ENCODE measurements around the gene TFEB.
"Not testable (repeated sequence)": the region's sequence is repeated elsewhere in the genome, so short reads cannot be mapped to it uniquely, and the experiment has no call there.

TFEB gene

GRCh38 chr6:41735427-41736185 lies at the start of gene TFEB:
TSS of gene TFEB (minus strand) at chr6:41735608. CDS start at chr6:41691213, 44,395 bp downstream.
- DNase-seq = peak; percentile 90

DNA sequence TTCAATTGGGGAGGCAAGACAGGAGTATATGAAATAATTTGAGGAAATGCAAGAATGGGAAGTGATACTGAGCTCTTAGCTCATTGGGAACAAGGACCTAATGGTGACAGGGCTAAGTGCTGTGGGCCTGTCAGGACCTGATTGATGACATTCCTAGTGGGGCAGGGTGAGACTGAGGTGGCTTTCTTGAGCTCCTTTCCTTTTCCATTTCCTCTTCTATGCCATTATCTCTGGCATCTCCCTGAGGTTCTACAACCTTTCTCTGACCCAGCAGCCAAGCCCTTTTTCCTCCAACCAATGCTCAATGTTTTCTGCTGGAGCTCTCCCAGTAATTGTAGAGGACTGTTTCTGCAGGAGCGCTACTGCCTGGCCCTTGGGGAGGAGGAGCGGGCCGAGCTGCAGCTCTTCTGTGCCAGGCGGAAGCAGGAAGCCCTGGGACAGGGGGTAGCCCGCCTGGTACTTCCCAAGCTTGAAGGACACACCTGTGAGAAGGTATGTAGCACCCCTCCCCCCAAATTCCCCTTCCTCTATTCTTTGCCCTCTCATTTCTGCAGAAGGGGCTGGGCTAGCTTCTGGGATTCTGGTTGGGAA lies 49.3 kb upstream of the TFEB start:
- DNase-seq = no peak

DNA sequence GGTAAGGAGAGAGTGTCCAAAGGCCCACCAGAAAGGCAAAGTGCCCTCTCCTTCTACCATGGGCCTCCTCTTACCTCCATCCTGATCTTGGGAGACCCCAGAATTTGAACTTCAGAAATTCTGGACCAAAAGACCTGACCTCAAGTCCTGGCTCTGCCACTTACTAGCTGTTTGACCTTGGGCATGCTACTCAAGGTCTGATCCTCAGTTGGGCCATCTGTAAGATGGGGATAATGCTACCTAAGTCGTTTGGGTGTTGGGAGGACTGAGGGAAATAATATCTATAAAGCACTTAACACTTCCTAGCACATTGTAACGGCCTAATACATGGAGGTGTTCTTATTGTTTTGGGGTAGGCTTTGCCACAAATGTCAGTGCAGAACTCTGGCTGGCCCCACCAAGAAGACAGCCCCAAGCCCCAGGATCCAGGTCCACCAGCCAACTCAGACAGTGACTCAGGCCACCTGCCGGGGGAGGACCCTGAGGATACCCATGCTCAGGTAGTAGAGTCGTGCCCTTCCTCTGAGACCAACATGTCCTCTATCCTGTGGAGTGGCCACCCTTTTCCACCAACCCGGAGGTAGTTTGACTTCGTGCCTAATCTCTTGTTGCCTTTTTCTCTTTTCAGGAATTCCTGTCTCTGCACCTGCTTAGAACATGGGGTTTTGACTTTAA lies 47.8 kb upstream of the TFEB start:
- no peak for DNase-seq

DNA sequence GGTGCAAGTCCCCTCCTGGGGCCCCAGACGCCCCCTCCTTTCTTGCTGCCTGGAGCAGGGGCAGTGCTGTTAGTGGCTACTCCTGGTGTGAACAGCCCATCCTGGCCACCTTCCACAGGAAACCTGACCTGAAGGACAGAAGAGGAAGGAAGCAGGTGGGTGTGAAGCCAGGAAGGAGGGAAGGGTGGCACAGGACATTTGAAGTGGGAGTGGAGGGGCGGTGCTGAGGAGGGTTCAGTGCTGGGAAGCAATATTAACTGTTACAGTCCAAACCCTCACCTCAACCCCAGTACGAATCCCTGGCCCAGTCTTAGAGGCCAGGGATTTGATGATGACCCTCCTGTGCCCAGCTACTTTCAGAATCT lies 45.9 kb upstream of the TFEB start:
- no peak for DNase-seq

- no peak for DNase-seq
These were observed 45.4 kb upstream of the TFEB start, which contains the start of gene PRICKLE4 for GRCh38 chr6:41780551-41781365. TSS of gene PRICKLE4 (plus strand) at chr6:41780782. CDS start at chr6:41783474, 2,692 bp downstream.

- peak; percentile 93 for DNase-seq
These were observed 44.6 kb upstream of the TFEB start, which contains the start of gene FRS3 for GRCh38 chr6:41779788-41780550. TSS of gene FRS3 (minus strand) at chr6:41779900. CDS start at chr6:41776987, 2,913 bp downstream.

DNA sequence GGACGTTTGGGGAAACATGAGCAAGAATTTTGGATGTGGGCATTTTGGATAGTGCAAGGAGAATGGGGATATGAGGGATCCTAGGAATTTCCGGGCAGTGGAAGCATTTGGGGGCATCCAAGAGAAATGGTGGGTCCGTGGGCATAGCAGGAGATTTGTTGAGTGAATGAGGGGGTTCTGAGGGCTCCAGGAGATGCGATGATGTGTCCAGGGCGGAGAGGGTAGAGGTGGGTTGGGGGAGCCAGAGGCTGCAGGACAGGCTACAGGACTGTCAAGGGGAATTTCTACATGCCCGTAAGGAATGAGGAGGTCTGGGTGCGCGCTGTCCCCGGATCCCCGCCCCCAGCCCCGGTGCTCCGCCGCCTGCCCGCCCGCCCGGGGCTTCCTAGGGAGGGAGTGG lies 43.9 kb upstream of the TFEB start:
- no peak for DNase-seq

GRCh38 chr6:41778895-41779294 lies 43.5 kb upstream of the TFEB start:
- DNase-seq = no peak

DNA sequence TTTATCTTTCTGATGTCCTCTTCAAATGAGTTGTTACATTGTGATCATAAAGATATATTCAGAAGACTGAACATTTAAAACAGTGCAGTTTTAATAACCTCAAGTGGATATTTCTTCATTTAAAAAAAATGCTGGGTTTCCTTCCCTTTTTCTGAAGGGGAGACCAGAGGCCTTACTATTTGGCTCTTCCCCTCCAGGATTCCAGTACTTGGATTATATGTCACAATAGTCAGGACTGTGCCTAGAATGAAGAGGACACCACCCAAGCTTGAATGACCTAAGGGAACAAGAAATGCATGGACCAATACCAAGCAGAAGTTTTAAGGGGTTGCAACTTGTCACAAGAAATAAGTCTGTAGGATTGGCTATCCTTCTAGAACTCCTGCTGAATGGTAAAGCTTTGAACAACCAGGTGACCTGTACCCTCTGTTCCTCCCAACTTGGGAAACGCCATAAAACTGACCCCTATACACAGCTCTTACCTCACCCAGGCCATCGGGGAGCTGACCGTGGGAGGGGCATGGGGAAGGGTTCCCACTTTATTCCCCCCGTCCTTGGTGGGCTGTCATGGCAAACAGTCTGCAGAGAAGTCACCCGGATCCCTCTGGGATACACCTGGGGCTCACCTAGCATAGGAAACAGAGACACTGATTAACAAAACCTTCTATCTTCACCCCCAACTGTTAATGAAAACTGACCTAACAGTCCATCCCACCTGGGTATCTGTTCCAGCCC lies 42.3 kb upstream of the TFEB start:
- DNase-seq = no peak

DNA sequence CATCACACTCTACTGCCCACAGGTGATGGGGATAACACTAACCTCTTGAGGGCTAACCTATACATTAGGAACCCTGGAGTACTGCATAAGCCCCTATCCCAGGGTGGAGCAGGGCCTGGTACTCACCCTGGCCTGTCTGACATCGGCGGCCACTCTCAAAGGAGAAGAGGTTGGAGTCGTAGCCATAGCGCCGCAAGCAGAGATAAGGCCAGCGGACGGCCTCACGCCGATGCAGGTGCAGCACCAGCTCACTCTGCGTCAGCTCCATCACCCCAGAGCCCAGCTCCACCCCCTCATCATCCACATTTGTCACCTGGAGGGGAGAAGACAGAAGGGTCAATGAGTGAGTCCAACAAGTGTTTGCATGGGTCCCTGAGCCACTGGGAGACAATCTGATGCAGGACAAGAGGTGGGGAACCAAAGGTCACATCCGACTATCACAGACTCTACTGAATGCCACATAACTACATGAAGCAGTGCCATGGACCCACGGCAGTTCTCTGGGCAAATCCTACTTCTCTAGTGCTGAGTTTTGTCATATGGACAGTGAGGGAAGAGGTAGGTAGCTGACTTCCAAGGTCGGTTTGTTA lies 40.0 kb upstream of the TFEB start:
- DNase-seq = no peak

- DNase-seq = no peak
These were observed 39.4 kb upstream of the TFEB start for GRCh38 chr6:41774841-41775240.

DNA sequence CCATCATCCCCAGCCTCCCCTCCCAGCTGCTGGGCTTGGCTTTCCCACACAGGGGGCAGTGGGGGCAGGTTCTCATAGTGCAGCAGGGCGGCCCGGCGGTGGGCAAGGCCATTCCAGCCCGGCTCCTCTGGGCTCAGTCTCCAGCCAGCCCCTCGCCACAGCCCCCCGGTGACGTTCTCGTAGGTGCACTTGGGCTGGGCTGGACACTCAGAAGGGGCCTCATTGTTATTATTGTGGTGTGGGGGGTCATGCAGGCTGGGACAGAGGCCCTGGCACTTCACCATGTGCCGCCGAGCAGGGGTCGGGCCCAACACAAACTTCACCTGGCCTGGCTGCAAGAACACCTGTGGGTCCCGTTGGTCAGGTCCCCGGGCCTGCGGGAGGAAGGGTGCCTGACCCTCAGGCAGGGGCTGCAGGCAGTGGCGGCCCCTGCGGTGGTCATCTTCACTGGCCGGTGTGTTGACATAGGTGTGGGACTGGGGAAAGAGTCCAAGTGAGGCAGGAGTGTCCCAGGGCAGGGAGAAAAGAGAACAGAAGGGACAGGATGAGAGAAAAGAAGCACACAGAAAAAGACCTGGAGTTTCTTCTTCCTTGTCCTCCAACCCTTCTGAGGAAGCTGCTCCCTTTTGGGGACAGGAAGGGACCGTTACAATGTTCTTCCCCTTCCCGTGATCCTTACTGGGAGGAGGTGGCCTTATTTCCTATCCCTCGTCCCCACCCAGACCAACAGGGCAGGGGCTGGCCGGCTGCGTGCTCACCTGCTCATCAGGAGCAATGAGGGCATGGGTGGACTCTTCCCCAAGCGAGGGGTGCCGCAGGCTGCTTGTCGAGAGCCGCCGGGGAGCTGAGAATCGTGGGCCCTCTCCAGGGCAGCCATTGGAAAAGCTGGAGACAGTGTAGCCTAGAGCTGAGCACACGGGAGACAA lies 35.9 kb upstream of the TFEB start:
- no peak for DNase-seq

GRCh38 chr6:41770381-41771057 lies 35.1 kb upstream of the TFEB start:
- no peak for DNase-seq

DNA sequence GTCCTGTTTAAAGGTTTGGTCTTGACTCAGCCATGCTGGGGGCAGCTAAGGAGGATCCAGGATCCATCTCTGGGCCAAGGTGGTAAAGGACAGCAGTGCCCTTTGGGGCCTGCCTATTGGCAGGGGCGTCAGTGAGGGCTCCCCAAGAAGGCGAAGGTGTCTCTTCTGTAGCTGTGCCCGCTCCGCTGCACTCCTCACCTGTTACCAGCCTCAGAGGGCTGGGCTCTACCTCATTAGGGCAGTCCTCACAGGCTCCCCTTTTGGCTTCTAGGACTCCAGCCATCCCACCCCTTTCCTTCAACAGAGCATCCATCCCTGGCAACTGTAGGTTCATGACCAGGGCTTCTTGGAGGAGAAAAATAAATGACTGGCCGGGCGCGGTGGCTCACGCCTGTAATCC lies 34.0 kb upstream of the TFEB start:
- no peak for DNase-seq

- DNase-seq = no peak
These were observed 33.3 kb upstream of the TFEB start for GRCh38 chr6:41768545-41769308.

GRCh38 chr6:41767112-41767833 lies 31.9 kb upstream of the TFEB start:
- no peak for DNase-seq

DNA sequence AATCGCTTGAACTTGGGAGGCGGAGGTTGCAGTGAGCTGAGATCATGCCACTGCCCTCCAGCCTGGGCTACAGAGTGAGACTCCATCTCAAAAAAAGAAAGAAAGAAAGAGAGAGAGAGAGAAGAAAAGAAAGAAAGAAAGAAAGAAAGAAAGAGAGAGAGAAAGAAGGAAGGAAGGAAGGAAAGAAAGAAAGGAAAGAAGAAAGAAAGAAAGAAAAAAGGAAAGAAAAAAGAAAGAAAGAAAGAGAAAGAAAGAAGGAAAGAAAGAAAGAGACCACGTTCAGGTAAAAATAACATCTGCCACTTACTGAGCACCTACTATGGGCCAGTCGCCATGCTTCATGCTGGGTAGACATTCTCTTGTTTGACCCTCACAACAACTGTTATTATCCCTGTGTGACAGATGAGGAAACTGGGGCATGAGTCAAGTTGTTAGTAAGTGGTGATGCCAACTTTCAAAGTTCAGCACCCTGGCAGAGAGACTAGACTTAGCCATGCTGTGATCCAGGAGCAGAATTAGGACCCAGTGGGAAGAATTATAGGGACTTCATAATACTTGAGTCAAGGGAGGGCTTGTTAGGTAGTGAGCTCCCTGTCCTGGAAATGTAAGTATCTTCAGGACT lies 30.7 kb upstream of the TFEB start:
- not testable (repeated sequence) for DNase-seq
